GM18867 (cell line): ENCODE results near the gene EXD3.
"Not testable (repeated sequence)": the region's sequence is repeated elsewhere in the genome, so short reads cannot be mapped to it uniquely, and the experiment has no call there.

Experiments used
- ATAC-seq: cut with Tn5 transposase; IDR thresholded peaks from one replicate; pipeline ENCODE4 v1.9.1; 2021; ENCODE audit warnings: mild to moderate bottlenecking, moderate library complexity; ENCODE audit not compliant: unreplicated experiment

The EXD3 gene

DNA sequence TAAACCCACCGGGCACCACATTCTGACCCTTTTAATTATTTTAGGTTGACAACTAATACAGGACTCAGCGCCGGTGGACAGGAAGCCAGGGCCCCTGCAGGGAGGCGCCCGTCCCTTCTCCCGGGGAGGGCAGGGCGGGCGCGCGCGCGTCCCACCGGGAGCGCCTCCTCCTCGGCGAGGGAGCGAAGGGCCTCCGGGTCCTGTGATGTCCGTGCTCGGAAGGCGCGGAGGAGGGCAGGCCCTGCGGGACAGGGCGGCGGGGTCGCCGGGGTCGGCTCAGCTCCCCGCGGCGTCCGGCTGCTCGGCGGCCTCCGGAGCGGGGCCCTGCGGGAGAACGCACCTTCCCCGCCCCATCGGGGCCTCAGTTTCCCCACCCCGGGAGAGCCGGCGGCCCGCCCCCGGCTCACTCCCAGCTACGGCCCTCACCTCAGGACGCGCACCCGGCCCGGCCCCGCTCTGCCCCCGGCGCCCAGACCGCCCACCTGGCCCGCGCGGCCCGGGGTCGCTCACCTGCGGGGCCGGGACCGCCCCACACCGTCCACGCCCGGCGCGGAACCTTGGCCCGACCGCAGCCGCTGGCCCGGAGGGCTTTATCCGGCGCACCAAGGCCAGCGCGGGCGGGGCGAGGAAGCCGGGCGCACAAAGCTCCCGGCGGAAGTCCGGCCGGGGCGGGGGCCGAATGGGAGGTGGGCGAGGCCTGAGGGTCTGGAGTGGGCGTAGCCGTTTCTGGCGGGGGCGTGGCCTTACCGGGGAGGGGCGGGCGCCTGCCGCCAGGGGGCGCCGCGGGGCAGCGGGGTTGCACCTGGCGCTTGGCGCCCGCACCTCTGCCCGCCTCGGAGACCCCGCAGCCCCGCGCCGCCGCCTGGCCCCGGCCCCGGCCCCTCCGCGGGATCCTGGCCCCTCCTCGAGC lies at the start of gene EXD3, which contains the start of gene NOXA1:
EXD3 (minus strand) TSS at position 559 of the 910 bp plus-strand sequence. CDS start 27,805 bp downstream, outside the sequence.
NOXA1 (plus strand) TSS at position 790 of the 910 bp plus-strand sequence. CDS start 137 bp downstream, outside the sequence.
- peak; percentile 80 for ATAC-seq

DNA sequence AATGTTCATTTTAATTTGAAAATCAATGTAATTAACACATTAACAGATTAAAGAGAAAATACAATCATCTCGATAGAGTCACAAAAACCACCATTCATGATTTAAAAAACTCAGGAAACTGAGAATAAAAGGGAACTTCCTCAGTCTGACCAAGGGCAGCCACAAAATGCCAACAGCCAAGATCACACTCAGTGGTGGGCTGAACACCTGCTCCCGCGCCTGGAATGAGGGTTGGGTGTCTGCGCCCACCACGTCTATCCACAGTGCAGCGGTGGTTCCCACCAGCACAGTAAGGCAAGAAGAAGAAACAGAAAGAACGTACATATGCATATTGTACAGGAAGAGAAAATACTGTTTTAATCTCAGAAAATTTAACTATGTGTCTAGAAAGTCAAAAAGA lies 47.8 kb upstream of the EXD3 start:
- ATAC-seq = no peak

DNA sequence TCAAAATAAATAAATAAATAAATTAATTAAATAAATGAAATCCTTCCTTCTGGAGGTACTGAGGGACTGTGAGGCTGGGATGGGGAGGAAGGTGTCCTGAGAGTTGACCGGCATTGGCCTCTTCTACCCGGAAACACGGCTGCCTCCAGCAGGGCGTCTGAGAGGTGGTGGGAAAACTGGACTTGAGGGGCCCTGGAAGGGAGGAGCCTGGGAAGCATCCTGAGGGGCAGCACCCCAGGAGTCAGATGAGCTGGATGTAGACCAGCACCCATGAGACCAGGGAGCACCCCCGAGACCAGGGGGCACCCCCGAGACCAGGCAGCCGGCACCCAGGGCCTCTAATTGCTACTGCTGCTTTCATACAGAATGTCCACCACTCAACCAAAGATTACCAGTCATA lies 44.9 kb upstream of the EXD3 start:
- no peak for ATAC-seq

GRCh38 chr9:137467161-137467581 lies 44.2 kb upstream of the EXD3 start:
- ATAC-seq = no peak

GRCh38 chr9:137466389-137467085 lies 43.6 kb upstream of the EXD3 start:
- ATAC-seq = not testable (repeated sequence)

DNA sequence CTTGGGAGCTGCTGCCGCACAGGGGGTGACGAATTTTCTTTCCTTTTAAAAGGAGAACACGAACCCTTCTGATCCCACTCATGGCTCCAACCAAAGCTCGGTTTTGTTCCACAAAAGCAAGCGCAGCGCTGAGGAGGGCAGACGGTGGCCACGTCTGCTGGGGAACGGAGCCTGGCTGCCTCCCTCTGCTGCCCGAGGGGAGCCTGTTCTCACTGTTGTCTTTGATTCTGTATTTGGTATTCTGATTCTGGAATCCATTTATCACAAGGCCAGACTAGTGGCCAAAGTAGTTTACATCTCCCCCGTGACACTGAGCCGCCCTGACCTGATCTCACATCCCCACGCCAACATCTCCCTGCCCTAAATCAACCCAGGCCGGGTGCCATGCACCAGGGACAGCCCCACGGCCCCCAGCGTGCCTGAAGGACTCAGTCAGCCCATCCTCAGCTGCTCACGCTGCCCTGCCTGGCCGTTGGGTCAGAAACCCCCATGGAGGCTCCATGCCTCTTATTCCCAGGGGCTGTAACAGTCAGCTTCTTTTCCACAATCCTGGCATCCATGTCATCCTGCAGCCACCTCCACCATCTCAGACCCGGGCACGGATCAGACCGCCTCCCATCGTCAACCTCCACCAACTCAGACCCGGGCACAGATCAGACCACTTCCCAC lies 42.9 kb upstream of the EXD3 start:
- ATAC-seq = no peak

- no peak for ATAC-seq
Measured at GRCh38 chr9:137465000-137465719, 42.2 kb upstream of the EXD3 start.

DNA sequence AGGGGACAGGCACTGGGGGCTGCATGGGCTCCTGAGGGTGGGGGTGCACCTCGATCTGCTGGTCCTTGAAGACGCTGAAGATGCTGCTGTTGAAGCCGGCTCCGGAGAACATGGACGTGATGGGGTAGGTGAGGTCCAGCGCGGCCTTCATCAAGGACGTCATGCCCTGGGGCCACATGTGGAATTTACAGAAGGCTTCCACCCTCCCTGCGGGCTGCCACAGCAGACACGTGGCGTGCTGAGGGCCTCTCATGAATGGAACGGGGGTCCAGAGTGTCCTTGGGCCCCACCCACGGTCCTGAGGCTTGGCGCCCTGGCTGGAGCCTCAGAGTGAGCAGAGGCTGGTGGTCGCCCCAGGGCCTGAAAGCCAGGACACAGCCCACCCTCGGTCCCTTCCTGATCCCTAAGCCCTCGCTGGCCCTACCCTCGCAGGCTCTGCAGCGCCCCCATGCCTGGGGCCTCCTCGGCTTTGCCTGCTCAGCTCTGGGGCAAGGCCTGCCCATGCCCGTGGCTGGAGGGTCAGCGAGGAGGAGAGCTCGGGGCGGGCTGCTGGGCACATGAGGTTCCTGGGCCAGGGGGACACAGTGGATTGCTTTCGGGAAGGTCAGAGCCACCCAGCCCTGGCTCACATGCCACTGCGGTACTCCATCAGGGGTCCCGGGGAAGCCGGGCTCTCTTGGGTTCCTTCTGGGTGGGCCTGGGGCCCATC lies 41.5 kb upstream of the EXD3 start:
- ATAC-seq = no peak

DNA sequence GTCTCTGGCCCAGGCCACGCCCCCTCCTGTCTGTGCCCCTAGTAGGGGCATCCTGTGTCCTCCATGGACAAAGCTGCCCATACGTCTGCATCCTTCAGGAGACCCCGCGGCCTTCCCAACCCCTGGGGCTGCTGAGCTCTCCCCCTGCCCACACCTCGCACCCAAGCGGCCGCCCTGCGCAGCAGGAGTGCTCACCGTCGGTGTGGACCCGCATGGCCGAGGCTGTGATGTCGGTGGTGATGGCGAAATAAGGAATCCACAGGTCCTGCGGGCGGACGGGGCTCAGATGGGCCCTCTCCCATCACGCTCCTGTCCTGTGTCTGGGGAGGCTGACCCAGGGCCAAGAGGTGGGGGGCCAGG lies 40.9 kb upstream of the EXD3 start:
- ATAC-seq = no peak

DNA sequence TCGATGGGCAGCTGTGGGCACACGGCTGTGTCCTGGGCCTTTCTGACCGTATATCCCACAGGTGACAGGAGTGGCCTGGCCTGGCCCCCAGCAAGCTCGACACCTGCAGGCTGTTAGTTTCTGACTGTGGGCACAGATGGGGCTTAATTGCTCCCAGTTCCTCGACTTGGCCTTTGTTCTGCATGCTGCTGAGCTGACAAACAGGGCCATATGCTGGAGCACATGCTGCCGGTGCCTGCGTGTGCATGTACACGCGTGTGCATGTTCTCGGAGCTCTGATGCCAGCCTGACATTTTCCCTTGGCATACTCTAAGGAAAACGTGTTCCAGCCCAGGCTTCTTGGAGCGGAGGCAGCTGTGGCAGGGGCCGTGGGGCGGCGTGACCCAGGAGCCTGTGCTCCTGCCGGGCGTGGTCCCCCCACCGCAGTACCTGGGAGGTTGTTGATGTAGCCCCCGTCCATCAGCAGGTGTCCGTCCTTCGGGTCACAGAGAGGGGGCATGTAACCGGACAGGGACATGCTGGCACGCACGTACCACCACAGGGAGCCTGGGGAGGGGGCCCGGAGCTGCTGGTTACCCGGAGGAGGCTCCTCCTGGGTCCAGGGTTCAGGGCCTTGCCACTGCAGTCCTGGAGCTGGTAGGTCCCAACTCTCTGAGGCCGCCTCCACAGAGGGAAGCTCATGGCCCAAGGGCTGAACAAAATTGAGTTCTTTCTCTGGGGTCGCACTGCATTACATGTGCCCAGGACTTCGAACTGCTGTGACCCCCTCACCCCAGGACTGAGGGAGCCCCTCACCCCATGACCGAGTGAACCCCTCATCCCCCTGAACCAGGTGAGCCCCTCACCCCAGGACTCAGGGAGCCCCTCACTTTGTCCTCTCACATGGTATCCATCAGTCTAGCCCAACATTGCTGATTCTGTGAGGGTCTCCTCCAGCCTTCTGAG lies 40.3 kb upstream of the EXD3 start:
- no peak for ATAC-seq

- ATAC-seq = no peak
Measured at GRCh38 chr9:137462396-137462985, 39.5 kb upstream of the EXD3 start.

- peak; percentile 41 for ATAC-seq
Measured at GRCh38 chr9:137461663-137462395, 38.9 kb upstream of the EXD3 start.

GRCh38 chr9:137461316-137461662 lies 38.3 kb upstream of the EXD3 start:
- ATAC-seq = no peak

- ATAC-seq = no peak
Measured at GRCh38 chr9:137460363-137461315, 37.7 kb upstream of the EXD3 start.

DNA sequence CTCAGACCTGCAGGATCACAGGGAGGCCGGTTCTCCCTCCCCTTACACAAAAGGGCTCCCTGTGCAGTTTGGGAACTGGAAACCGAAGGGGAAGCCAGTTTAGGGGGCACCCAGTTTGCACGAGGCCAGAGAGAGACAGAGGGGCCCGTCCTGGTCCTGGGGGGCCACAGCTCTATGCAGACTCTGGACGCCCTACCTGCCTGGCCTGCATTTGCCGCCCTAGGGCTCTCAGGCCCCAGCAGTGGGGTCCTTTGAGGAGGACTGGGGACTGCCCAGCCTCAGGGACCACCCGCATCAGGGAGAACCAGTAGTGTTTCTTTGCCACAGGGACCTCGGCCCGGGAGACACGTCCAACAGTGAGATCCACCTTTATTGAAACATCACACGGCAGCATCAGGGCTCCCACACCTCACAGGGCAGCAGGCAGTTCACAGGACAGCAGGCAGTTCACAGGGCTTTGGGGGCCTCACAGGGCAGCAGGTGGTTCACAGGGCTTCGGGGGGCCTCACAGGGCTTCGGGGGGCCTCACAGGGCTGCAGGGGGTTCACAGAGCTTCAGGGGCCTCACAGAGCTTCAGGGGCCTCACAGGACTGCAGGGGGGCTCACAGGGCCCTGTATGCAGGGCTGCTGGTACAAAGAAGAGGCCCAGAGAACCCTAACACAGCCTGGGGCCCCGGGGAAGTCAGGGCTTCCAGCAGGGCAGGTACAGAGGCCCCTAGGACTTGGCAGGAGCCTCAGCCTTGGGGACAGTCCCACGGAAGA lies 36.8 kb upstream of the EXD3 start:
- ATAC-seq = no peak

GRCh38 chr9:137459152-137459600 lies 36.2 kb upstream of the EXD3 start, which contains the start of gene NSMF:
Gene NSMF, minus strand, starts transcription at chr9:137459334. Its CDS starts 232 bp downstream, at chr9:137459102.
- peak; percentile 66 for ATAC-seq
